NCI-H460 (cell line): ENCODE measurements around the gene HERC2. TPM values are rescaled to one million over a fixed set of nuclear protein-coding genes. Genes with fewer than 3 reads are reported as not detected.
"Not testable (repeated sequence)": the region's sequence is repeated elsewhere in the genome, so short reads cannot be mapped to it uniquely, and the experiment has no call there.

Experiments
- DNase-seq: peaks from one replicate; pipeline ENCODE4 v3.0.0-alpha.2; 2016; ENCODE audit warnings: low read depth; ENCODE audit errors: extremely low read depth
- total RNA-seq: library from RNA; depleted of rRNA; stranded (reverse); fragments of >200 nt; shearing (Covaris generic); gene quantifications from 2 replicates; pipeline ENCODE4 v1.2.3, GENCODE V29; 2014

Gene HERC2
- total RNA-seq, 1 experiment from 2014 or later: 32.7 TPM

- no peak for DNase-seq
Observed at GRCh38 chr15:28228096-28228495, 93.9 kb downstream of the HERC2 start.

GRCh38 chr15:28227303-28227702 is 94.7 kb downstream of the HERC2 start:
- not testable (repeated sequence) for DNase-seq

GRCh38 chr15:28222612-28223011 is 99.4 kb downstream of the HERC2 start:
- not testable (repeated sequence) for DNase-seq

GRCh38 chr15:28221696-28222095 is 100.3 kb downstream of the HERC2 start:
- DNase-seq: not testable (repeated sequence)

GRCh38 chr15:28219116-28219515 is 102.9 kb downstream of the HERC2 start:
- DNase-seq: no peak

- DNase-seq: not testable (repeated sequence)
Observed at GRCh38 chr15:28216946-28217546, 104.9 kb downstream of the HERC2 start.

GRCh38 chr15:28215521-28215920 is 106.5 kb downstream of the HERC2 start:
- not testable (repeated sequence) for DNase-seq

GRCh38 chr15:28214006-28214790 is 107.8 kb downstream of the HERC2 start:
- DNase-seq: not testable (repeated sequence)

- DNase-seq: not testable (repeated sequence)
Observed at GRCh38 chr15:28213393-28213792, 108.6 kb downstream of the HERC2 start.

GRCh38 chr15:28208583-28208982 is 113.4 kb downstream of the HERC2 start:
- no peak for DNase-seq

GRCh38 chr15:28205640-28206039 is 116.3 kb downstream of the HERC2 start:
- DNase-seq: not testable (repeated sequence)

- DNase-seq: not testable (repeated sequence)
Observed at GRCh38 chr15:28203055-28203828, 118.7 kb downstream of the HERC2 start.

GRCh38 chr15:28202124-28202523 is 119.9 kb downstream of the HERC2 start:
- DNase-seq: not testable (repeated sequence)

GRCh38 chr15:28198215-28198614 is 123.8 kb downstream of the HERC2 start:
- DNase-seq: not testable (repeated sequence)

- not testable (repeated sequence) for DNase-seq
Observed at GRCh38 chr15:28197694-28198093, 124.3 kb downstream of the HERC2 start.

GRCh38 chr15:28196581-28196980 is 125.4 kb downstream of the HERC2 start:
- DNase-seq: not testable (repeated sequence)

GRCh38 chr15:28192772-28193171 is 129.2 kb downstream of the HERC2 start:
- DNase-seq: no peak

GRCh38 chr15:28191832-28192231 is 130.1 kb downstream of the HERC2 start:
- DNase-seq: no peak

- no peak for DNase-seq
Observed at GRCh38 chr15:28190391-28191174, 131.4 kb downstream of the HERC2 start.

GRCh38 chr15:28185148-28185895 is 136.7 kb downstream of the HERC2 start:
- no peak for DNase-seq
